ENCODE results near the gene RIOK2. TPM values are rescaled to one million over a fixed set of nuclear protein-coding genes. Genes with fewer than 3 reads are reported as not detected.

Gene RIOK2
- polyA plus RNA-seq, 1 of the 3 experiments (the other 2 are of a cell fraction) = 5.9 TPM

DNA sequence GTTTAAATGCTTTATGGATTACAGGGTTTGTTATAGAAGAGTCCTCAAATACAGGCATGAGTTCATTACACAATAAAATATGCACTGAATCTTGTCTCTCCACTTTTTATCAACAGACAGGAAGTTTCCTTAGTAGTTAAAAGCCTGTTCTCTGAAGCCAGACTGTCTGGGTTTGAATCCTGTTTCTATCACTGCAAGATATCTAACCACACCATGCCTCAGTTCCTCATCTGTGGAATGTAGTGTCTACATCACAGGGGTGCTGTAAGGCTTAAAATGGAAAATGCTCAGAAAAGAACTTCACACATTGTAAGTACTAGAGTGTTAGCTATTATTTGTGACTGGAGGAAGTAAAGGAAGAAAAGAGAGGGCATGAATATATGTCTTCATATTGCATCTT, 49.9 kb downstream of the RIOK2 start:
- POLR2A ChIA-PET = no interaction called here
- CTCF ChIA-PET = interaction anchor here (1.2 kb wide), 1 partner anchor 9 kb away, joined by 5 read pairs; the partner anchor contains the start of gene LIX1
- Histone ChIP-seq H3K4me1 (ENCODE audit: control insufficient read depth in 1 of 2, insufficient read depth in 2 of 2, low read depth in 1 of 2, low read length in 1 of 2) (no peaks in the 10 kb centered on the region; a peak in 1 of 4 replicates), H3K9me2 (no peaks in the 10 kb centered on the region), H4K20me1 (ENCODE audit: insufficient read depth) (no peaks in the 10 kb centered on the region), H3K36me3 (replicated peaks in 1 of 2; ENCODE audit: control insufficient read depth in 1 of 2, insufficient read depth in 2 of 2, low read length in 1 of 2) (no peaks in the 10 kb centered on the region), H3K4me3 (ENCODE audit: low read depth in 2 of 2, low read length in 1 of 2) (no peak overlapping the region), H3K27ac (ENCODE audit: low read depth in 2 of 2, low read length in 1 of 2) (no peak overlapping the region), H3K27me3 (ENCODE audit: insufficient read depth) (no peaks in the 10 kb centered on the region), H3K79me2 (ENCODE audit: insufficient read depth) (no peaks in the 10 kb centered on the region), H2AFZ (ENCODE audit: low read depth) (no peak overlapping the region), H3F3A (replicated peaks; ENCODE audit: insufficient read depth) (no peaks in the 10 kb centered on the region), H3K4me2 (no peak overlapping the region), H3K9me3 (no peaks in the 10 kb centered on the region), H3K9ac (no peak overlapping the region)
- TF ChIP-seq PBX3 (IDR thresholded peaks at IDR 0.05) (no peak), NFIC (IDR thresholded peaks at IDR 0.05; ENCODE audit: borderline replicate concordance) (no peak), EZH2phosphoT487 (IDR thresholded peaks at IDR 0.05; ENCODE audit: borderline replicate concordance, low read depth) (no peak), FOXJ3 (CRISPR knock-in tag; IDR thresholded peaks at IDR 0.05) (no peak), MEF2A (IDR thresholded peaks at IDR 0.05; ENCODE audit: borderline replicate concordance, low read depth) (no peak), TCF12 (IDR thresholded peaks at IDR 0.05) (no peak), RAD21 (IDR thresholded peaks at IDR 0.05; ENCODE audit: low read length) (no peak), FOSL2 (IDR thresholded peaks at IDR 0.05; ENCODE audit: borderline replicate concordance, low read depth) (no peak)
- TF ChIP-seq, protein P1, sequence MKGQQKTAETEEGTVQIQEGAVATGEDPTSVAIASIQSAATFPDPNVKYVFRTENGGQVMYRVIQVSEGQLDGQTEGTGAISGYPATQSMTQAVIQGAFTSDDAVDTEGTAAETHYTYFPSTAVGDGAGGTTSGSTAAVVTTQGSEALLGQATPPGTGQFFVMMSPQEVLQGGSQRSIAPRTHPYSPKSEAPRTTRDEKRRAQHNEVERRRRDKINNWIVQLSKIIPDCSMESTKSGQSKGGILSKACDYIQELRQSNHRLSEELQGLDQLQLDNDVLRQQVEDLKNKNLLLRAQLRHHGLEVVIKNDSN (IDR thresholded peaks at IDR 0.05; ENCODE audit: borderline replicate concordance, low read depth) = no peak
- TF ChIP-seq, protein P2, sequence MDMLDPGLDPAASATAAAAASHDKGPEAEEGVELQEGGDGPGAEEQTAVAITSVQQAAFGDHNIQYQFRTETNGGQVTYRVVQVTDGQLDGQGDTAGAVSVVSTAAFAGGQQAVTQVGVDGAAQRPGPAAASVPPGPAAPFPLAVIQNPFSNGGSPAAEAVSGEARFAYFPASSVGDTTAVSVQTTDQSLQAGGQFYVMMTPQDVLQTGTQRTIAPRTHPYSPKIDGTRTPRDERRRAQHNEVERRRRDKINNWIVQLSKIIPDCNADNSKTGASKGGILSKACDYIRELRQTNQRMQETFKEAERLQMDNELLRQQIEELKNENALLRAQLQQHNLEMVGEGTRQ (IDR thresholded peaks at IDR 0.05; ENCODE audit: borderline replicate concordance, low read depth, low read length) = no peak
- TF ChIP-seq, protein P3, sequence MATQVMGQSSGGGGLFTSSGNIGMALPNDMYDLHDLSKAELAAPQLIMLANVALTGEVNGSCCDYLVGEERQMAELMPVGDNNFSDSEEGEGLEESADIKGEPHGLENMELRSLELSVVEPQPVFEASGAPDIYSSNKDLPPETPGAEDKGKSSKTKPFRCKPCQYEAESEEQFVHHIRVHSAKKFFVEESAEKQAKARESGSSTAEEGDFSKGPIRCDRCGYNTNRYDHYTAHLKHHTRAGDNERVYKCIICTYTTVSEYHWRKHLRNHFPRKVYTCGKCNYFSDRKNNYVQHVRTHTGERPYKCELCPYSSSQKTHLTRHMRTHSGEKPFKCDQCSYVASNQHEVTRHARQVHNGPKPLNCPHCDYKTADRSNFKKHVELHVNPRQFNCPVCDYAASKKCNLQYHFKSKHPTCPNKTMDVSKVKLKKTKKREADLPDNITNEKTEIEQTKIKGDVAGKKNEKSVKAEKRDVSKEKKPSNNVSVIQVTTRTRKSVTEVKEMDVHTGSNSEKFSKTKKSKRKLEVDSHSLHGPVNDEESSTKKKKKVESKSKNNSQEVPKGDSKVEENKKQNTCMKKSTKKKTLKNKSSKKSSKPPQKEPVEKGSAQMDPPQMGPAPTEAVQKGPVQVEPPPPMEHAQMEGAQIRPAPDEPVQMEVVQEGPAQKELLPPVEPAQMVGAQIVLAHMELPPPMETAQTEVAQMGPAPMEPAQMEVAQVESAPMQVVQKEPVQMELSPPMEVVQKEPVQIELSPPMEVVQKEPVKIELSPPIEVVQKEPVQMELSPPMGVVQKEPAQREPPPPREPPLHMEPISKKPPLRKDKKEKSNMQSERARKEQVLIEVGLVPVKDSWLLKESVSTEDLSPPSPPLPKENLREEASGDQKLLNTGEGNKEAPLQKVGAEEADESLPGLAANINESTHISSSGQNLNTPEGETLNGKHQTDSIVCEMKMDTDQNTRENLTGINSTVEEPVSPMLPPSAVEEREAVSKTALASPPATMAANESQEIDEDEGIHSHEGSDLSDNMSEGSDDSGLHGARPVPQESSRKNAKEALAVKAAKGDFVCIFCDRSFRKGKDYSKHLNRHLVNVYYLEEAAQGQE (IDR thresholded peaks at IDR 0.05; ENCODE audit: low read depth, low read length) = no peak
- DNase-seq = no peak
